22Rv1 (cell line): ENCODE results near the gene NF1.

ENCODE experiments used
- ZFX ChIP-seq: fragments of 450-650 bp; IDR thresholded peaks from 2 replicates; pipeline ENCODE4 v1.6.1; 2017; ENCODE audit warnings: antibody characterized with exemption, borderline replicate concordance
- TF ChIP-seq, protein P1 (sequence below): fragments of 450-650 bp; IDR thresholded peaks from 2 replicates; pipeline ENCODE4 v1.5.1; 2017; ENCODE audit warnings: mild to moderate bottlenecking

DNA sequence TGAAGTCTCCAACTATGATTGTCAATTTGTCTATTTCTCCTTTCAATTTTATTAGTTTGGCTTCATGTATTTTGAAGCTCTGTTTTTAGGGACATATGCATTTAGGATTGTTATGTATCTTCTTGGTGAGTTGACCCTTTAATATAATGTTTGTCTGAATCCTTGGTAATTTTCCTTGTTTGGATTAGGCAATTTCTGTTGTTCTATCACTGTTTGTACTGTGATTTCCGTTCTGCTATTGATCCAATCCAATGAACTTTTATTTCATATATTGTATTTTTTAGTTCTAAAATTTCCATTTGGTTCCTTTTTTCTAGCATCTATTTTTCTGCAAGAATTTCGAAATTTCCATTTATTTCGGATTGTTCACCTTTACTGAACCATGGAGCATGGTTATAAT is 327.7 kb downstream of the NF1 start:
- TF ChIP-seq, protein P1, sequence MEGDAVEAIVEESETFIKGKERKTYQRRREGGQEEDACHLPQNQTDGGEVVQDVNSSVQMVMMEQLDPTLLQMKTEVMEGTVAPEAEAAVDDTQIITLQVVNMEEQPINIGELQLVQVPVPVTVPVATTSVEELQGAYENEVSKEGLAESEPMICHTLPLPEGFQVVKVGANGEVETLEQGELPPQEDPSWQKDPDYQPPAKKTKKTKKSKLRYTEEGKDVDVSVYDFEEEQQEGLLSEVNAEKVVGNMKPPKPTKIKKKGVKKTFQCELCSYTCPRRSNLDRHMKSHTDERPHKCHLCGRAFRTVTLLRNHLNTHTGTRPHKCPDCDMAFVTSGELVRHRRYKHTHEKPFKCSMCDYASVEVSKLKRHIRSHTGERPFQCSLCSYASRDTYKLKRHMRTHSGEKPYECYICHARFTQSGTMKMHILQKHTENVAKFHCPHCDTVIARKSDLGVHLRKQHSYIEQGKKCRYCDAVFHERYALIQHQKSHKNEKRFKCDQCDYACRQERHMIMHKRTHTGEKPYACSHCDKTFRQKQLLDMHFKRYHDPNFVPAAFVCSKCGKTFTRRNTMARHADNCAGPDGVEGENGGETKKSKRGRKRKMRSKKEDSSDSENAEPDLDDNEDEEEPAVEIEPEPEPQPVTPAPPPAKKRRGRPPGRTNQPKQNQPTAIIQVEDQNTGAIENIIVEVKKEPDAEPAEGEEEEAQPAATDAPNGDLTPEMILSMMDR: no peak
- no peak for TF ChIP-seq ZFX
